NCI-H1436 (cell line): ENCODE measurements around the gene VPS13D.
"Not testable (repeated sequence)": the region's sequence is repeated elsewhere in the genome, so short reads cannot be mapped to it uniquely, and the experiment has no call there.

ENCODE experiments used
- DNase-seq: peaks from one replicate; lab custom pipeline; 2025; lab: John Stamatoyannopoulos, UW

Gene VPS13D

DNA sequence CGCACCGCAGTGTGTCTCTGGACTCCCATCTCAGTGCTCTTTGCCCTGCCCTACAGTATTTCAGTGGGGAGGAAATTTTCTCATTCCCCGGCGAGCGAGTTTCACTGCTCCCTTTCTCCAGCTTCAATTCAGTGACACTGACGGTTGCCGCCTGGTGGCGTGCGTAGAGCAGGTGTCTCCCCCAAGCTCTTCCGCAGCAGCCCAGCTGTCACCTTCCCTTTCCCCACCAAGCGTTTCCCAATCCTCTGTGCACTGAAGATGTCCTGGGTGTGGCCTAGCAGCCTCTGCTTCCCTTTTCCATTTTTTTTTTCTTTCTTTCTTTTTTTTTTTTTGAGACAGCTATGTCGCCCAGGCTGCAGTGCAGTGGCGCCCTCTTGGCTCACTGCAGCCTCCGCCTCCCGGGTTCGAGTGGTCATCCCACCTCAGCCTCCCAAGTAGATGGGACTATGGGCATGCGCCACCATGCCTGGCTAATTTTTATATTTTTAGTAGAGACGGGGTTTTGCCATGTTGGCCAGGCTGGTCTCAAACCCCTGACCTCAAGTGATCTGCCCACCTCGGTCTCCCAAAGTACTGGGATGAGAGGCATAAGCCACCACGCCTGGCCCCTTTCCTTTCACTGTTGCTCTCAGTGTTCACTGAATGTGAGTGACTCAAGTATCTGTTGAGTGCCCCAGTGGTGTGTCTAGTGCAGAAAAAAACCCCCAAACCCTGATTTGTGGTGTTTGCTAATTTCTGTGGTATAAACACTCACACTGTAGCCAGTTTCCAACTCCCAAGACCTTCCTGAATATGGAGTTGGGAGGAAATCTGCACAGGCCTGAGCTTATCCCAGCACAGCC is 33.0 kb upstream of the VPS13D start:
- no peak for DNase-seq

DNA sequence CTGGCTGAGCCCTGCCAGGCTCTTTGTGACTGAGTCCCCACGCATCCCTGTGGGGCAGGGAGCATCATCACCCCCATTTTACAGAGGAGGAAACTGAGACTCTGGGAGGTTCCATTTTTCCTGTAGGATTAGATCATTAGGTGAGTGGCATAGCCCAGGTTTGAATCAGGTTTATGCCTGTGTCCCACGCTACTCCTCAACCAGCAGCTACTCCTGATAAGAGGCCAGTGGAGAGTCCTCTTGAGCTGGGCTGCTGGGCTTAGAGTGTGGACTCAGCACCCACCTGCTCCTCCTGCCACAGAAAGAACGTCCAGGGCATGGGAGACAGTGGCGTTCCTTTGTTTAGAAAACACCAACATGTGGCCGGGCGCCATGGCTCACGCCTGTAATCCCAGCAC is 32.3 kb upstream of the VPS13D start:
- no peak for DNase-seq

DNA sequence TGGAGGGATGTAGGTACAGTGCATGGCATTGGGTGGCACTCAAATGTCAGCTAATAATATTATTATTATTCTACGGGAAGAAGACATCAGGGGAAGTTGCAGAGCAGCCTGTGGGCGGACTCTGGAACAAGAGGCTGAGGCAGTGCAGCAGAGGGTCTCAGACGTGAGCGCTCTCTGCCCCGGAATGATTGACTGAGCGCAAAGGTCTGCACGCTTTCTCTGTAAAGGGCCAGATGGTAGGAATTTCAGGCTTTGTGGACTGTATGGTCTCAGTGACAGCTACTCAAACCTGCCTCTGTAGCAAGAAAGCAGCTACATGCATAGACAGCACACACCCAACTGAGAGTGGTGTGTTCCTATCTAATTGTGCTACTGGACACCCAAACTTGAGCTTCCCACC is 29.6 kb upstream of the VPS13D start:
- DNase-seq: no peak

DNA sequence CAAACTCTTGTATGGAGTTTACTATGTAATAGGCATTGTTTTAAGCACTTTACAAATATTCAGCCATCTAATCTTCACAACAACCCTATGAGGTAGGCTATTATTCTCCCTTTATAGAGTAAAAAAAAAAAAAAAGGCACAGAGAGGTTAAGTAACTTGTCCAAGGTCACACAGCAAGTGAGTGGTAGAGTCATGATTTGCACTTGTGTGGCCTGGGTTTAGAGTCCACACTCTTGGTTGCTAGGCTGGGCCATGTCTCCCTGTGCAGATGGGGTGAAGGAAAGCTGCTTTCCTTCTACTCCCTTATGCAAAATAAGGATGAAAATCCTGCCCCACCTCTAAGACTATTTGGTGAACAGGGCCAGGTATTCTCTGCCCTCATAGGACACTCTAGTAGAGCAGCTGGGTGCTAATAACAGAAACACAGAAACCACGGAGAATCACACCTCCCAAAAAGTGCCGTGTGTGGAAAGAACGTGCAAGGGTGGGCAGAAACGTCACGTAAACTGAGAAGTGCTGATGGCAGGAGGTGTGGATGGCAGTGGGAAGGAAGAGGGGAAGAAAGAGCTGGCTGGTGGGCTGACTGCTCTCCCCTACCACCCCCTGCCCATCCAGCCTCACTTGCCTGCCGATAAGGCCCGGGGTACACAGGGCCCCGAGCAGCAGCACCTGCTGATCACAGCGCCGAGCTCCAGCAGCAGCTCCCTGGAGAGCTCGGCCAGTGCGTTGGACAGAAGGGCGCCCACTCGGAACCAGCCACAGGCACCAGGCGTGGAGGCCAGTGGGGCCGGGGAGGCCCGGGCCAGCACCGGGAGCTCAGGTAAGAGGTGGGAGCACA is 28.3 kb upstream of the VPS13D start:
- no peak for DNase-seq

DNA sequence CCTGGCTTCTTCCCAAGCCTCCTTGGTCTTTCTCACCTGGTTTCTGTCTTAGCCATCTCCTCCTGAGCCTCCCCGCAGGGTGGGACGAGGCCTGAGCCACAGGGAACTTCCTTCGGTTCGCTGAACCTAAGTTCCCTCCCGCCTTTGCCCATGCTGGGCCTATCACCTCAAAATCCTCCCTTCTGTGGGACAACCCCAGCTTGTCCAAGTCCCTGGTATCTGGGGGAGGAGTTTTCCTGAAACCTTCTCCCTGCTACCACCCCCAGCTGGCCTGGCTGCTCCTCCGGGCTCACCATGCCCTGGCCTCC is 27.7 kb upstream of the VPS13D start:
- no peak for DNase-seq

DNA sequence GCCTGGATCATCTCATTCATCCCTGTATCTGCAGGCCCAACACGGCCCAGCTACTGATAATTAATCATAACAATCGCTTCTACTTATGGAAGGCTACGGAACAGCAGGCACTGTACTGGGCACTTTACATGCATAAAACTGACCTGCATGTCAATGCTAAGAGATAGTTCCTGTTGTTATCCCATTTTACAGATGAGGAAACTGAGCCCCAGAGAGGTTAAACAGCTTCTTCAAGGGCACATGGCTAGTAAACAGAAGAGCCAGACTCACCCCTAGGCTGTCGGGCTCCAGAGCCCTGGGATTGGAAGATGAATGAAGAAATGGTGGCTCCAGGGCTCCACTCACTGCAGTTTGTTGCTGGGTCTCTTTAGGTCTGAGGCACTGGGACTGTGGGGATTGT is 27.3 kb upstream of the VPS13D start:
- DNase-seq: no peak

DNA sequence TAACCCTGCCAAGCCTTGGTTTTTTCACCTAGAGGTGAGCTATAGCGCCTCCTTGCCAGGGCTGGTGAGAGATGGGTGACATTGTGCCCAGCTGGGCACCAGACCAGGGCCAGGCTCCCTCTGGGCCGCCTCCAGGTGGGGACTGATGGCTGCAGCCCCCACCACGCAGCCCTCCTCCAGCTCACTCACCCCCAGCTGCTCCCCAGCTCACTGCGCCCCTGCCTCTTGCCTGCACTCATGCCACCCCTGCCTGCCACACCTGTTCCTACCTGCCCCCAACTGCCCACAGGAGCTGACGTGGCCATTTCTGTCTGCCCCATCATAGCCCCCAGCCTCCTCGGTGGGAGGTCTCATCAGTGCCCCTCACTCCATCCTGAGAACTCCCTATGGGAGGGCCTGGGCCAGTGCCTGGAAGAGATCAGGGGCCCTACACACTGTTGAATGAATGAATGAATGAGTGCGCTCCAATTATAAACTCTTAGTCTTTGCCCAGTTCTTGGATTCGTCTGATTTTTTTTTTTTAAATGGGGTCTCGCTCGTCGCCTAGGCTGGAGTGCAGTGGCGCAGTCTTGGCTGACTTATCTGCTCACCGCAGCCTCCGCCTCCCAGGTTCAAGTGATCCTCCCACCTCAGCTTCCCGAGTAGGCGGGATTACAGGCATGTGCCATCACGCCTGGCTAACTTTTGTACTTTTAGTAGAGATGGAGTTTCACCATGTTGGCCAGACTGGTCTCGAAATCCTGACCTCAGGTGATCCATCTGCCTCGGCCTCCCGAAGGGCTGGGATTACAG is 26.4 kb upstream of the VPS13D start:
- DNase-seq: no peak

DNA sequence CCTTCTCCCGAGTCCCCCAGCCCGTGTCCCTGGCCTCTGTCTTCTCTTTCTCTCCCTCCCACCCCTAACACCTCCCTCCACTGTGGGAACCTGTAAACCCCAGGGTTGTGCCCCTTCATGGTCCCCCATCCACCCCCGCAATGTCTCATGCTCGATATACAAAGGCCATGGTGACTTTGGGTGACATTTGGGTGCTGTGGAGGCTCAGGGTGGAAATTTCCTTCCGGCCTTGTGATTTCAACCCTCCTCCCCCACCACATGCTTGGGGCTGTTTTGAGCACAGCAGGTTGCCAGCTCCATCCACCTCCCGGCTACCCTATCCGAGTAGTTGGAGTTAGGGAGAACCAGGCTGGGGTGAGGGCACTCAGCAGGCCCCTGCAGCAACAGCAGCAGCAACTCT is 25.7 kb upstream of the VPS13D start:
- DNase-seq: no peak

DNA sequence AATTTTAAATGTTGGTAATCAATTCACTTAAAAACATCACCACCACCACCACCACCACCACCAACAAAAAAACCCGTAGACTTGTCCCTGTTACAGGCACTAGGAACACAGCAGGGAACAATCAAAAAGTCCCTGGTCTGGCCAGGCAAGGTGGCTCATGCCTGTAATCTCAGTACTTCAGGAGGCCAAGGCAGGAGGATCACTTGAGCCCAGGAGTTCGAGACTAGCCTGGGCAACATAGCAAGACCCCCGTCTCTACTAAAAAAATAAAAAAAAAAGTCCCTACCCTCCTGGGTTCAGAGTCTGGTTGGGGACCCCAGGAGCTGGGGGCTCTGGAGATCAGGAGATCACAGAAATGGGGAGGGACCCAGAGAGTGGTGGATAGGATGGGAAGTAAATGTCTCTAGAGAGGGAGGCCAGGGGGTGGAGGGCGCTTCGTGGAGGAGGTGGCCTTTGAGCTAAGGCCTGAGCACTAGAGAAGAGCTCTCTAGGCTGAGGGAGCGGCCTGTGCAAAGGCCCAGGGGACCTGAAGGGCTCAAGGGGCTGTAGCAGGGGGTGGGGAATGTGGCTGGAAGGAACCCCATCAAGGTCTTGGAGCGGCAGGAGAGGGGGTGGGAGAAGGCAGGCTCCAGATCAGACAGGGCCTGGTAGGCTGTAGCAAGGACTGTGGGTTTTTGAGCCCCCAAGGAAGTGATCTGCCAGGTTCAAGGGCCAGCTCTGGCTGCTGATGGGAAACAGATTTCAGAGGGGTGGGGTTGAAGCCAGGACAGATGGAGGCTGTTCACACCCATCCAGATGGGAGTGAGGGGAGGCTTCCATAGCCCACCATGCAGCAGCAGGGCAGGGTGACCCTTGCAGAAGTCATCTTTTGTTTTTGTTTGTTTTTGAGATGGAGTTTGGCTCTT is 24.8 kb upstream of the VPS13D start:
- DNase-seq: no peak

DNA sequence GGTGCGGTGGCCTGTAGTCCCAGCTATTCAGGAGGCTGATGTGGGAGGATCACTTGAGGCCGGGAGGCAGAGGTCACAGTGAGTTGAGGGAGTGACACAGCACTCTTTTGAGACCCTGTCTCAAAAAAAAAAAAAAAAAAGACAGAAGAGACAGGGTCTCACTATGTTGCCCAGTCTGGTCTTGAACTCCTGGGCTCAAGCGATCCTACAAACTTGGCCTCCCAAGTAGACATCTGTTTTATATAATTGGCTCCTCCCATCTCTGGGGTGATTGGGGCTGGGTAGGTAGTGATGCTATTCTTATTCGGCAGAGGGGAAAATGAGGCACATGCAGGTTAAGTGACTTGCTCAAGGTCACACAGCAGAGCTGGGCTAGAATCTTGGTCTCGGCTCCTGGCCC is 23.6 kb upstream of the VPS13D start:
- DNase-seq: no peak

DNA sequence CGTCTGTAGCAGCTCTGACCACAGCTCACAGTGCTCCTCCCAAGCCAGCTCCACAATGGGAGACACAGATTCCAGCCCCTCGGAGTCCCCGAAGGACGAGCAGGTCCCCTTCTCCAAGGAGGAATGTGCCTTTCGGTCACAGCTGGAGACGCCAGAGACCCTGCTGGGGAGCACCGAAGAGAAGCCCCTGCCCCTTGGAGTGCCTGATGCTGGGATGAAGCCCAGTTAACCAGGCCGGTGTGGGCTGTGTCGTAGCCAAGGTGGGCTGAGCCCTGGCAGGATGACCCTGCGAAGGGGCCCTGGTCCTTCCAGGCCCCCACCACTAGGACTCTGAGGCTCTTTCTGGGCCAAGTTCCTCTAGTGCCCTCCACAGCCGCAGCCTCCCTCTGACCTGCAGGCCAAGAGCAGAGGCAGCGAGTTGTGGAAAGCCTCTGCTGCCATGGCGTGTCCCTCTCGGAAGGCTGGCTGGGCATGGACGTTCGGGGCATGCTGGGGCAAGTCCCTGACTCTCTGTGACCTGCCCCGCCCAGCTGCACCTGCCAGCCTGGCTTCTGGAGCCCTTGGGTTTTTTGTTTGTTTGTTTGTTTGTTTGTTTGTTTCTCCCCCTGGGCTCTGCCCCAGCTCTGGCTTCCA is 22.9 kb upstream of the VPS13D start:
- DNase-seq: no peak

DNA sequence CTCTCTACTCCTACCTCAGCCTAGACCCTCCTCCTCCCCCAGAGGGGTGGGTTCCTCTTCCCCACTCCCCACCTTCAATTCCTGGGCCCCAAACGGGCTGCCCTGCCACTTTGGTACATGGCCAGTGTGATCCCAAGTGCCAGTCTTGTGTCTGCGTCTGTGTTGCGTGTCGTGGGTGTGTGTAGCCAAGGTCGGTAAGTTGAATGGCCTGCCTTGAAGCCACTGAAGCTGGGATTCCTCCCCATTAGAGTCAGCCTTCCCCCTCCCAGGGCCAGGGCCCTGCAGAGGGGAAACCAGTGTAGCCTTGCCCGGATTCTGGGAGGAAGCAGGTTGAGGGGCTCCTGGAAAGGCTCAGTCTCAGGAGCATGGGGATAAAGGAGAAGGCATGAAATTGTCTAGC is 21.6 kb upstream of the VPS13D start:
- no peak for DNase-seq

DNA sequence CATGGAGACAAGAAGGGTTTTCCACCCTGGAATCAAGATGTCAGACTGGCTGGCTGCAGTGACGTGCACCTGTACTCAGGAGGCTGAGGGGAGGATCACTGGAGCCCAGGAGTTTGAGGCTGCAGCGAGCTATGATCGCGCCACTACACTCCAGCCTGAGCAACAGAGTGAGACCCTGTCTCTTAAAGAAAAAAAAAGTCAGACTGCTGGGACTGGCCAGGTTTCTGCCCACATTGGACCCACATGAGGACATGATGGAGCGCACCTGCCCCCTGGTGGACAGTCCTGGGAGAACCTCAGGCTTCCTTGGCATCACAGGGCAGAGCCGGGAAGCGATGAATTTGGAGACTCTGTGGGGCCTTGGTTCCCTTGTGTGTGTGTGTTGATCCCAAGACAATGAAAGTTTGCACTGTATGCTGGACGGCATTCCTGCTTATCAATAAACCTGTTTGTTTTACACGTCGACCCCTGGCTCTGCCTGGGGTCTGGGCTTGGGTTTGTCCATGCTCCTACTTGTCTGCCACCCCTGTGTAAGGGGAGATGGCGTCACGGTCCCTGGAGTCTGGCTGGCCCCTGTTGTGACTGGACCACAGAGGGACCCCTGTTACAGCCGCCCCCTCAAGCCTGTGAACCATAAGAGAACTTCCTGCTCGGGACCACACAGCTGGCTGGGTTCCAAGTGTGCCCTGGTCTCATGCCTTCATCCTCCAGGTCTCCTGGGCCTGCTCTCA is 20.9 kb upstream of the VPS13D start:
- DNase-seq: peak; percentile 72

DNA sequence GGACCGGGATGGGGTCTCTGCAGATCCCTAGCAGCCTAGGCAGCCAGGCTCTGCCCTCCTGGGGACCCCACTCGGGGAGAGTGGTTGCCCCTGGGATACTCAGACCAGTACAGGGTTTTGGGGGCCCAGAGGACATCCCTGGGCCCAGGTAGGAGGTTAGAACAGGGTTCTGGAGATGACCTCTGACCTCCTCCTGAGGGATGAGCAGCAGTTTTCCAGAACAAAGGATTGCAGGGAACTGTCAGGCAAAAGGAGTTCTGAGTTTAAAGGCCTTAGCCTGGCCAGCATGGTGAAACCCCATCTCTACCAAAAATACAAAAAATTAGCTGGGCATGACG is 20.4 kb upstream of the VPS13D start:
- DNase-seq: no peak

DNA sequence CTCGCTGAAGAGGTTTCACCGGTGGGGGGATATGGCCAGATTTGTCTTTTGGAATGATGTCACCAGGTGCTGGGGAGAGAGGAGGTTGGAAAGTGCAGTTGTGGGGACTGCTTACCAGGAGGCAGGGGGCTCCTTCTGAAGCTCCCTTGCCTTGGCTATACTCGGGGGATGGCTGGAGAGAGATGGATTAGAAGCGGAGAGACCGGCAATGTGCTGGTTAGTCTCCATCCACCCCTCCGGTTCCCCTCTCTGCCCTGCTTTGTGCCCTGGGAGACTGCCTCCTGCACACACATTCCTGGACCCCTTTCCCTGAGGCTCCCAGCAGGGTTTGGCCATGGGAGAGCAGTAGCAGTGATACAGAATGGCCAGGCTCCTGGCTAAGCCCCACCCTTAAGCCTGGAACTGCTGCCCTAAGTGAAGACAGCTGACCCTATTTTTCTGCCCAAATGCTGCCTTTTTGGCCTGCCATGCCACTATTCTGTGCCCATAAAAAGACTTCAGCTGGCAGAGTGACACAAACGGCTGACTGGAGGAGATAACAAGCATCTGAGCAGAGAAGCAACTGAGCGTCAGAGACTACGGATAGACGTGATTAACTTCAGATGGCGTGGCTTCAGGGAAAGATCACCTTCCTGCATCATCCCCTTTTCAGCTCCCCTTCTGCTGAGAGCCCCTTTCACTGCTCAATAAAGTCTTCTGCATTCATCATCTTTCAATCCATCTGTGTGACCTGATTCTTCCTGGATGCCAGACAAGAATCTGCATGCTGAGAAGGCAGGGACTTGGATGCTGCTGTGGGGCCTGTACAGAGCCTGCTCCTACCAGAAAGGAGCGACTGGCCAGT is 14.5 kb upstream of the VPS13D start:
- DNase-seq: no peak

DNA sequence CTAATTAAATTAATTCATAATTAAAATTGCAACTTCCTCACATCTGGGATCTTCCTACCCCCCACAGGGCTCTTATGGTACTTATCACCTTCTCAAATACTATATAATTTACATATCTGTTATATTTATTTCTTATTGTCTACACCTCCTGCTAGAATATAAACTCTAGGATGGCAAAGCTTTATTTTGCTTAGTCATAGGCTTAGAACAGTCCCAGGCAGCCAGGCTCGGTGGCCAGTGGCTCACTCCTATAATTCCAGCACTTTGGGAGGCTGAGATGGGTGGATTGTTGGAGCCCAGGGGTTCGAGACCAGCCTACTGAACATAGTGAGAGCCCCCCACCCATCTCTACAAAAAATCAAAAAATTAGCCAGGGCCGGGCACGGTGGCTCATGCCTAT is 10.0 kb upstream of the VPS13D start:
- DNase-seq: no peak

DNA sequence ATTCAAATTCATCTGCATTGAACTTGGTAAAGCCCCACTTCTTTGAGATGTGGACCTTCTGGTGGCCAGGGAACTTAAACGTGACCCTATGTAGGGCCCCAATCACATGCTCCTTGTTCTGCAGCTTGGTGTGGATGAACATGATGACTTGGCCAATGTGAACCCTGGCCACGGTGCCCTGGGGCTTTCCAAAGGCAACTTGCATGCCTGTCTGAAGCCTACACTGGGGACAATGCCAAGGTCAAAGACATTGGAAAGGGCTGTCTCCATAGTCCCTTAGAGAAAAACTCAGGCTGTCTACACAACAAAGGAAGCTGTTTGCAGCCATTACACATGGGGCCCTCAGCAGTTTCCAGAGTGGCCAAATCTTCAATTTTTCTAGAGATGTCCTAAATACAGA is 8.9 kb upstream of the VPS13D start:
- DNase-seq: no peak

DNA sequence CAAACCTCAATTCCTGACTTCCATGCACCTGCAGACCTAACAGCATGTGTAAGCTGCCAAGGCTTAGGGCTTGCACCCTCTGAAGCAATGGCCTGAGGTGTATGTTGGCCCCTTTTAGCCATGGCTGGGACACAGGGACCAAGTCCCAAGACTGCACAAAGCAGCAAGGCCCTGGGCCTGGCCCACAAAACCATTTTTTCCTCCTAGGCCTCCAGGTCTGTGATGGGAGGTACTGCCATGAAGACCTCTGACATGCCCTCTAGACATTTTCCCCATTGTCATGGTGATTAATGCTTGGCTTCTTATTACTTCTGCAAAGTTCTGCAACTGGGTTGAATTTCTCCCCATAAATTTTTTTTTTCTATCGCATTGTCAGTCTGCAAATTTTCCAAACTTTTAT is 7.1 kb upstream of the VPS13D start:
- DNase-seq: not testable (repeated sequence)

DNA sequence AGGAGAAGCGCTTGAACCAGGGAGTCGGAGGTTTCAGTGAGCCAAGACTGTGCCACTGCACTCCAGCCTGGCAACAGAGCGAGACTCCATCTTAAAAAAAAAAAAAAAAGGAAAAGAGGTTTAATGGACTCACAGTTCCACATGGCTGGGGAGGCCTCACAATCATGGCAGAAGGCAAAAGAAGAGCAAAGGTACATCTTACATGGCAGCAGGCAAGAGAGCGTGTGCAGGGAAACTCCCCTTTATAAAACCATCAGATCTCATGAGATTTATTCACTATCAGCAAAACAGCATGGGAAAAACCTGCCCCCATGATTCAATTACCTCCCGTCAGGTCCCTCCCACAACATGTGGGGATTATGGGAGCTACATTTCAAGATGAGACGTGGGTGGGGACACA is 5.7 kb upstream of the VPS13D start:
- not testable (repeated sequence) for DNase-seq

DNA sequence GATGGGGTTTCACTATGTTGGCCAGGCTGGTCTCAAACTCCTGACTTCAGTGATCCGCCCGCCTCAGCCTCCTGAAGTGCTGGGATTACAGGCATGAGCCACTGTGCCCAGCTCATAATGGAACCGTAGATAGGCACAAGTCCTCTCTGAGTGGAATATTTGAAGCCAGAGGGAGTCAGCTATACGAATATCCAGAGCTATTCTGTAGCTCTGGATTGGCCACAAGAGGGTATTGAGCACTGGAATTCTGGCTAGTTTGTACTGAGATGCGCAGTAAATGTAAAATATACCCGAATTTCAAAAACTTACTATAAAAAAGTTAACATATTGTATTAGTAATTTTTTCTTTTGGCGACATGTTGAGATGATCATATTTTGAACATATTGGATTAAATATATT is 851 bp upstream of the VPS13D start:
- no peak for DNase-seq
